Upper lobe of left lung (tissue), 4 donors: ENCODE measurements around the gene NUP93.

ENCODE experiments used
- POLR2A ChIP-seq, 4 donors: fragments of 450-650 bp; IDR thresholded peaks; one replicate each; pipeline ENCODE4 v1.5.1; 2016 to 2017; ENCODE audit warnings: antibody characterized with exemption in 4 of 4, mild to moderate bottlenecking in 2 of 4
- POLR2AphosphoS5 ChIP-seq, 2 donors: sonication (generic); formaldehyde crosslinking; IDR thresholded peaks; one replicate each; pipeline ENCODE4 v1.5.1; 2017; ENCODE audit warnings: antibody characterized with exemption in 2 of 2
- TF ChIP-seq, protein P1 (sequence below), 6 experiments: fragments of 450-650 bp in 4 of 6; fragments of 200-600 bp in 2 of 6; sonication (generic) in 2 of 6; IDR thresholded peaks; one replicate each; pipeline ENCODE4 v1.5.1; 2016 to 2019; ENCODE audit warnings: antibody characterized with exemption in 6 of 6

DNA sequence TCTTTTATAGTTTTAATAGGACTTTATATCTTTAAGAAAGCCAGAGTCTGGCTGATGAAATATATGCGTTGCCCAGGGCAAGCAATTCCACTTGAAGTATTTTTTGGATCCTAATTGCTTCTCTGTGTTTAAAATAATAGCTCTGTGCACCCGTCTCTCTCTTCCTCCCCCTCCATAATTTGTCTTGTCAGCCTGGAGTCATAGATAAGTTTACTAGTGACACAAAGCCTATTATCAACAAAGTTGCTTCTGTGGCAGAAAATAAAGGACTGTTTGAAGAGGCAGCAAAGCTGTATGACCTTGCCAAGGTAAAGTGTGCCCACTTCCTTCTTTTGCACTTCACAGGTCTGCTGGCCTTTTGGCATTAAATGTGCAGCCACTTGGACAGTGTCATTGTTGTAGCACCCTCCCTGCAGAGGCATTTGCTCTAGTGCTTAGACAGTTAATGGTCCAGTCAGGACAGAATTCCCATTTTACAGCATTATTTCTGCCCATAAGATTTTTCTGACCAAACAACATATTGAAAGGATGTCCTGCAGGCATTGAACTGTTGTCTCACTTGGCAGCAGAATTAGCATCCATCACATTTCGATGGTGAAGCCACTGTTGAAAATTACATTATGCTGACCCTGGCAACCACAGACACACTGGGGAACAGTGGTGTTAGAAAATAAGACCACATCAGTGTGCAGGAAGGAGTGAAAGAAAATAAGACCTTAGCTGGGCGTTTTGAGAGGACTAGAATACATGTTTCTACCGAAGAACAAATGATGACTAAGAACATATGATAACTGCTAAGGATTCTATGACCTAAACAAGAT lies 106.7 kb downstream of the NUP93 start:
- TF ChIP-seq POLR2A (IDR thresholded peaks at IDR 0.05) (no peak), POLR2AphosphoS5 (IDR thresholded peaks at IDR 0.05) (no peak)
- TF ChIP-seq, protein P1, sequence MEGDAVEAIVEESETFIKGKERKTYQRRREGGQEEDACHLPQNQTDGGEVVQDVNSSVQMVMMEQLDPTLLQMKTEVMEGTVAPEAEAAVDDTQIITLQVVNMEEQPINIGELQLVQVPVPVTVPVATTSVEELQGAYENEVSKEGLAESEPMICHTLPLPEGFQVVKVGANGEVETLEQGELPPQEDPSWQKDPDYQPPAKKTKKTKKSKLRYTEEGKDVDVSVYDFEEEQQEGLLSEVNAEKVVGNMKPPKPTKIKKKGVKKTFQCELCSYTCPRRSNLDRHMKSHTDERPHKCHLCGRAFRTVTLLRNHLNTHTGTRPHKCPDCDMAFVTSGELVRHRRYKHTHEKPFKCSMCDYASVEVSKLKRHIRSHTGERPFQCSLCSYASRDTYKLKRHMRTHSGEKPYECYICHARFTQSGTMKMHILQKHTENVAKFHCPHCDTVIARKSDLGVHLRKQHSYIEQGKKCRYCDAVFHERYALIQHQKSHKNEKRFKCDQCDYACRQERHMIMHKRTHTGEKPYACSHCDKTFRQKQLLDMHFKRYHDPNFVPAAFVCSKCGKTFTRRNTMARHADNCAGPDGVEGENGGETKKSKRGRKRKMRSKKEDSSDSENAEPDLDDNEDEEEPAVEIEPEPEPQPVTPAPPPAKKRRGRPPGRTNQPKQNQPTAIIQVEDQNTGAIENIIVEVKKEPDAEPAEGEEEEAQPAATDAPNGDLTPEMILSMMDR (IDR thresholded peaks at IDR 0.05) = no peak
